ENCODE data around the gene SHC4. TPM values are rescaled to one million over a fixed set of nuclear protein-coding genes. Genes with fewer than 3 reads are reported as not detected.

SHC4 gene
- total RNA-seq, 1 donor: 0.72 TPM

GRCh38 chr15:48828471-48828870 is 135.2 kb downstream of the SHC4 start:
- no peak for DNase-seq (ENCODE audit: insufficient read length, low spot score, missing footprints)
- no peak overlapping the region for H3K4me3 ChIP-seq (ENCODE audit: insufficient read depth, low read length)
- H3K4me2 ChIP-seq (ENCODE audit: insufficient read depth, low read length): no peak overlapping the region
- H2AFZ ChIP-seq (ENCODE audit: low read length): no peak overlapping the region
- H3K27ac ChIP-seq (ENCODE audit: low read depth, low read length): no peak overlapping the region
- no peaks in the 10 kb centered on the region for H4K20me1 ChIP-seq (ENCODE audit: insufficient read depth, low read length)
- no peaks in the 10 kb centered on the region for H3K36me3 ChIP-seq (ENCODE audit: insufficient read depth, low read length)
- H3K27me3 ChIP-seq (ENCODE audit: insufficient read depth, low read length): no peaks in the 10 kb centered on the region
- no peaks in the 10 kb centered on the region for H3K9me3 ChIP-seq (ENCODE audit: low read depth, low read length)
- TF ChIP-seq CTCF (IDR thresholded peaks at IDR 0.05; ENCODE audit: extremely low read depth, low read depth, low read length): no peak
- H3K79me2 ChIP-seq (ENCODE audit: insufficient read depth, low read length): no peaks in the 10 kb centered on the region
- H3K4me1 ChIP-seq (ENCODE audit: insufficient read depth, low read length): peaks cover 5% of the 10 kb centered on the region

GRCh38 chr15:48825075-48825474 is 138.6 kb downstream of the SHC4 start:
- H3K4me3 ChIP-seq (ENCODE audit: insufficient read depth, low read length): no peak overlapping the region

GRCh38 chr15:48823706-48824105 is 140.0 kb downstream of the SHC4 start:
- DNase-seq (ENCODE audit: insufficient read length, low spot score, missing footprints): no peak
- Histone ChIP-seq H3K36me3 (ENCODE audit: insufficient read depth, low read length) (no peaks in the 10 kb centered on the region), H3K79me2 (ENCODE audit: insufficient read depth, low read length) (no peaks in the 10 kb centered on the region), H3K4me1 (ENCODE audit: insufficient read depth, low read length) (peaks cover 7% of the 10 kb centered on the region), H3K27me3 (ENCODE audit: insufficient read depth, low read length) (no peaks in the 10 kb centered on the region), H3K9me3 (ENCODE audit: low read depth, low read length) (no peaks in the 10 kb centered on the region), H4K20me1 (ENCODE audit: insufficient read depth, low read length) (no peaks in the 10 kb centered on the region), H3K4me2 (ENCODE audit: insufficient read depth, low read length) (no peak overlapping the region), H3K27ac (ENCODE audit: low read depth, low read length) (no peak overlapping the region), H3K4me3 (ENCODE audit: insufficient read depth, low read length) (no peak overlapping the region), H2AFZ (ENCODE audit: low read length) (no peak overlapping the region)
- TF ChIP-seq CTCF (IDR thresholded peaks at IDR 0.05; ENCODE audit: extremely low read depth, low read depth, low read length): no peak

More at GRCh38 chr15:48825075-48825474, 138.6 kb downstream of the SHC4 start:
- TF ChIP-seq CTCF (IDR thresholded peaks at IDR 0.05; ENCODE audit: extremely low read depth, low read depth, low read length): no peak
- Histone ChIP-seq H2AFZ (ENCODE audit: low read length) (no peak overlapping the region), H3K79me2 (ENCODE audit: insufficient read depth, low read length) (no peaks in the 10 kb centered on the region), H3K27ac (ENCODE audit: low read depth, low read length) (no peak overlapping the region), H3K4me1 (ENCODE audit: insufficient read depth, low read length) (peaks cover 7% of the 10 kb centered on the region), H3K9me3 (ENCODE audit: low read depth, low read length) (no peaks in the 10 kb centered on the region), H3K27me3 (ENCODE audit: insufficient read depth, low read length) (no peaks in the 10 kb centered on the region), H4K20me1 (ENCODE audit: insufficient read depth, low read length) (no peaks in the 10 kb centered on the region), H3K36me3 (ENCODE audit: insufficient read depth, low read length) (no peaks in the 10 kb centered on the region), H3K4me2 (ENCODE audit: insufficient read depth, low read length) (no peak overlapping the region)
- DNase-seq (ENCODE audit: insufficient read length, low spot score, missing footprints): no peak

- Histone ChIP-seq H3K4me3 (ENCODE audit: insufficient read depth, low read length) (no peak overlapping the region), H3K4me1 (ENCODE audit: insufficient read depth, low read length) (peaks cover 7% of the 10 kb centered on the region), H3K27me3 (ENCODE audit: insufficient read depth, low read length) (no peaks in the 10 kb centered on the region), H3K27ac (ENCODE audit: low read depth, low read length) (no peak overlapping the region), H2AFZ (ENCODE audit: low read length) (peak overlapping the region; percentile 30), H3K4me2 (ENCODE audit: insufficient read depth, low read length) (no peak overlapping the region), H3K9me3 (ENCODE audit: low read depth, low read length) (no peaks in the 10 kb centered on the region), H4K20me1 (ENCODE audit: insufficient read depth, low read length) (no peaks in the 10 kb centered on the region), H3K36me3 (ENCODE audit: insufficient read depth, low read length) (no peaks in the 10 kb centered on the region), H3K79me2 (ENCODE audit: insufficient read depth, low read length) (no peaks in the 10 kb centered on the region)
- TF ChIP-seq CTCF (IDR thresholded peaks at IDR 0.05; ENCODE audit: extremely low read depth, low read depth, low read length): peak; percentile 17
- DNase-seq (ENCODE audit: insufficient read length, low spot score, missing footprints): peak; percentile 1
Observed at GRCh38 chr15:48823237-48823636, 140.5 kb downstream of the SHC4 start.

Data from osteoblast (primary cell).